Brain microvascular endothelial cell (primary cell): ENCODE results near the gene ZNF837.
"Not testable (repeated sequence)": the region's sequence is repeated elsewhere in the genome, so short reads cannot be mapped to it uniquely, and the experiment has no call there.

Experiments used
- DNase-seq: peaks from one replicate; pipeline ENCODE4 v3.0.0-alpha.2; 2020
- H3K27ac ChIP-seq: fragments of 250-450 bp; sonication (Bioruptor Pico); 2 replicates; pipeline ENCODE4 v1.5.1; 2020; ENCODE audit warnings: mild to moderate bottlenecking, moderate library complexity
- H3K27me3 ChIP-seq: fragments of 250-450 bp; sonication (Bioruptor Pico); replicated peaks from 2 replicates; pipeline ENCODE4 v1.5.1; 2020; ENCODE audit warnings: mild to moderate bottlenecking
- H3K36me3 ChIP-seq: fragments of 250-450 bp; sonication (Bioruptor Pico); replicated peaks from 2 replicates; pipeline ENCODE4 v1.5.1; 2020; ENCODE audit warnings: mild to moderate bottlenecking
- H3K4me3 ChIP-seq: 2 replicates; pipeline ENCODE4 v1.5.1; 2011; ENCODE audit warnings: low read depth, mild to moderate bottlenecking, control low read depth, low read length, moderate library complexity
- in situ Hi-C: cut with HindIII; loops from 2 replicates; pipeline ENCODE4 v1.10.0; 2017; ENCODE audit warnings: low sequenced_read_pairs, low pct_ligation_motif_present
- TF ChIP-seq, protein P1 (sequence below): IDR thresholded peaks from 2 replicates; pipeline ENCODE4 v1.5.1; 2011; ENCODE audit warnings: low read depth, mild to moderate bottlenecking, moderate library complexity, low read length, control low read depth, inconsistent platforms; ENCODE audit errors: missing control alignments

Gene ZNF837

DNA sequence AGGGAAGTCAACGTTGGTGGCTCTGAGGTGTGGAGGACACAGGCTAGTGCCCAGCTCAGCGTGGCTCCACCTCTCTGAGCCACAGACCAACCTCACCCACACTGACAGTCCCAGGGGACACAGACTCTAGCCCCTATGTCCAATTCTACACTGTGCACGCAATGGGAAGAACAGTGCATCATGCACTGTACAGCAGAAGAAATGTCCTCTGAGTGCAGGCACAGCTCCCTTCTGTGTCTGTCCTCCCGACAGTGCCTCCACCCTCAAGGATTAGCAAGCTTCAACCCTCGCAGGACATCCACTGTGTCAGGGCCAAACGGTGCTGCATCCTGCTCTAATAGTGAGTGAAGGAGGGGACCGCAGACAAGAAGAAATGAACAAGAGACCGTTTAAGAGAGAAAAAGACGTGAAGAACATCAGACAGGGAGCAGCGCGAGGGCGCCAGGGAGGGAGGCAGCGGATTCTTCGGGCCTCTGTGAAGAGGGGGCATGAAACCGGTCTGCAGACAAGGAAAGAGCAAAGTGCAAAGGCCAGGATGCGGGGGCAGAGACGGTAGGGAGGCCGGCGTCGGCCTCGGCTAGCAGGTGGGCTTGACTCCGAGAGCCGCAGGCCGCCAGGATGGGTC, 681 bp downstream of the ZNF837 start:
- peak overlapping the region; percentile 67 for H3K27ac ChIP-seq
- DNase-seq = peak; percentile 18
- peak overlapping the region; percentile 77 for H3K4me3 ChIP-seq
- no peaks in the 10 kb centered on the region for H3K27me3 ChIP-seq
- in situ Hi-C loops = no loop called here
- no peaks in the 10 kb centered on the region for H3K36me3 ChIP-seq
- TF ChIP-seq, protein P1, sequence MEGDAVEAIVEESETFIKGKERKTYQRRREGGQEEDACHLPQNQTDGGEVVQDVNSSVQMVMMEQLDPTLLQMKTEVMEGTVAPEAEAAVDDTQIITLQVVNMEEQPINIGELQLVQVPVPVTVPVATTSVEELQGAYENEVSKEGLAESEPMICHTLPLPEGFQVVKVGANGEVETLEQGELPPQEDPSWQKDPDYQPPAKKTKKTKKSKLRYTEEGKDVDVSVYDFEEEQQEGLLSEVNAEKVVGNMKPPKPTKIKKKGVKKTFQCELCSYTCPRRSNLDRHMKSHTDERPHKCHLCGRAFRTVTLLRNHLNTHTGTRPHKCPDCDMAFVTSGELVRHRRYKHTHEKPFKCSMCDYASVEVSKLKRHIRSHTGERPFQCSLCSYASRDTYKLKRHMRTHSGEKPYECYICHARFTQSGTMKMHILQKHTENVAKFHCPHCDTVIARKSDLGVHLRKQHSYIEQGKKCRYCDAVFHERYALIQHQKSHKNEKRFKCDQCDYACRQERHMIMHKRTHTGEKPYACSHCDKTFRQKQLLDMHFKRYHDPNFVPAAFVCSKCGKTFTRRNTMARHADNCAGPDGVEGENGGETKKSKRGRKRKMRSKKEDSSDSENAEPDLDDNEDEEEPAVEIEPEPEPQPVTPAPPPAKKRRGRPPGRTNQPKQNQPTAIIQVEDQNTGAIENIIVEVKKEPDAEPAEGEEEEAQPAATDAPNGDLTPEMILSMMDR = no peak

DNA sequence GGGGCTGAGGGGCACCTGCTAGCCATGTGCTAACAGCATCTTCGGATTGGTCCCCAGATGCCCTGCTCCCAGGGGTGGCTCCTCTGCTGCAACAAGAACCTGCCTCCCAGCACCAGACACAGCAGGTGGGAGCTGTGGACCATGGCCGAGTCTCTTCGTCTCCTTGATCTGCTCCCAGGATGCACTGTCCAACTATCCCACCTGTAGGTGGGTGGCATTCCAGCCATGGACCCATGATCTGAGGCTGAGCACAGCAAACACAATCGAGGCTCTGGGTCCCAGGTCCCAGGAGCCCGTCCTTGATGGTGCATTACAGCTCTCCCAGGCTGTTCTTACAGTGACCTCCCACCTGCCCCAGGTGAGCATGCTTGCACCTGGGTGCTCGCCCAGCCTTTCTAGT, 1.6 kb downstream of the ZNF837 start:
- no peaks in the 10 kb centered on the region for H3K36me3 ChIP-seq
- in situ Hi-C loops = no loop called here
- no peak overlapping the region for H3K27ac ChIP-seq
- TF ChIP-seq, protein P1 = no peak
- H3K27me3 ChIP-seq = no peaks in the 10 kb centered on the region
- no peak overlapping the region for H3K4me3 ChIP-seq
- DNase-seq = no peak

DNA sequence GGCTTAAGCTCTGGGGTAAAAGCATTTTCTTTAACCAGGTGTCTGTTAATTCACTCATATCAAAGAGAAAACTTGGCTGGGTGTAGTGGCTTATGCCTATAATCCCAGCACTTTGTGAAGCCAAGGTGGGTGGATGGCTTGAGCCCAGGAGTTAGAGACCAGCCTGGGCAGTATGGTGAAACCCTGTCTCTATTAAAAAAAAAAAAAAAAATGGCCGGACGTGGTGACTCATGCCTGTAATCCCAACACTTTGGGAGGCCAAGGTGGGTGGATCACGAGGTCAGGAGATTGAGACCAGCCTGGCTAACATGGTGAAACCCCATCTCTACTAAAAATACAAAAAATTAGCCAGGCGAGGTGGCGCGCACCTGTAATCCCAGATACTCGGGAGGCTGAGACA, 4.1 kb downstream of the ZNF837 start:
- H3K36me3 ChIP-seq, H3K27ac ChIP-seq, DNase-seq, in situ Hi-C loops, H3K4me3 ChIP-seq, H3K27me3 ChIP-seq: not testable (repeated sequence)

DNA sequence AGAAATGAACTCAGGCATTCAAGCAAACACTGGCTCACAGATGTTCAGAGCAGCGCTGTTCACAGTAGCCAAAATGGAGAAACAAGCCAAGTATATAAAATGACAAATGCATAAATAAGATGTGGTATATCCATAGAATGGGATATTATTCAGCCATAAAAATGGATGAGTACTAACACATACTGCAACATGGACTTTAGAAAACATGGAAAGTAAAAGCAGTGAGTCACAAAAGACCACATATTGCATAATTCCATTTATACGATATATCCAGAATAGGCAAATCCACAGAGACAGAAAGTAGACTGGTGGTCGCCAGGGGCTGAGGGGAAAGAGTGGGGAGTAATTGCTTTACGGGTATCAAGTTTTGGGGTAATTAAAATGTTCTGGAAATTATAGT, 6.6 kb downstream of the ZNF837 start:
- Histone ChIP-seq H3K4me3 (no peak overlapping the region), H3K36me3 (no peaks in the 10 kb centered on the region), H3K27me3 (no peaks in the 10 kb centered on the region), H3K27ac (no peak overlapping the region)
- in situ Hi-C loops = no loop called here
- TF ChIP-seq, protein P1 = no peak
- DNase-seq = no peak

DNA sequence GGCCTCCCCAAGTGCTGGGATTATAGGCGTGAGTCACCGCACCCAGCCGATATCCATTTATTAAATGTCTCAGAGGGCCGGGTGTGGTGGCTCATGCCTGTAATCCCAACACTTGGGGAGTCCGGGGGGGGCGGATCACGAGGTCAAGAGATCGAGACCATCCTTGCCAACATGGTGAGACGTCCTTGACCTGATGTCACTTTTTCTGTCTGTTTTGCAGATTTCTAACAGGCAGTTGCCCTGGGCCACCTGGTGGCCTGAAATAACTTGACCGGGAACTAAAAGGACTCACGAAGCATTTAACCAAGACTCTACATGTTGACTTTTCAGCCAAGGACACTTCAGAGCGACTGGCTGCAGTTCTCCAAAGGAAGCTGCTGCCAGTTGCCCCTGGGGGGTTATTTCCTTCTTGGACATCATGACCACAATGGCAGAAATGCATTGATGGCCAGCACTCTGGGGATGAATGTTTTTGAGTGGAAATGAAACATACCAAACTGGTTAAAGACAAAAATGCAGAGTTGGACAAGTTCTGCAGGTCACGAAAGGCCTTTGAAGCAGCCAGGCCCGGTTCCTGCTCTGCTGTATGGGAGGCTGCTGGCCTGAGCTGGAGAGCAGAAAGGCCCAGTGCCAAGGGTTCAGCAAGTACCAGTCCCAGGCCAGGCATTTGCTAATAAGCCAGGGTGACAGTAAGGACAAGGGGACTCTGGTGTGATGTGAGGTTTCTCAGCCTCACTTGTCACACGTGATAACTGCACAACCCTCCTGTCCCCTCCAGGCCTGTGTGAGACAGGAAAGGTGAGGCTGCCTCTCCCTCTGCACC, 8.3 kb downstream of the ZNF837 start:
- Histone ChIP-seq H3K4me3 (no peak overlapping the region), H3K36me3 (no peaks in the 10 kb centered on the region)
- TF ChIP-seq, protein P1 = peak; percentile 42

DNA sequence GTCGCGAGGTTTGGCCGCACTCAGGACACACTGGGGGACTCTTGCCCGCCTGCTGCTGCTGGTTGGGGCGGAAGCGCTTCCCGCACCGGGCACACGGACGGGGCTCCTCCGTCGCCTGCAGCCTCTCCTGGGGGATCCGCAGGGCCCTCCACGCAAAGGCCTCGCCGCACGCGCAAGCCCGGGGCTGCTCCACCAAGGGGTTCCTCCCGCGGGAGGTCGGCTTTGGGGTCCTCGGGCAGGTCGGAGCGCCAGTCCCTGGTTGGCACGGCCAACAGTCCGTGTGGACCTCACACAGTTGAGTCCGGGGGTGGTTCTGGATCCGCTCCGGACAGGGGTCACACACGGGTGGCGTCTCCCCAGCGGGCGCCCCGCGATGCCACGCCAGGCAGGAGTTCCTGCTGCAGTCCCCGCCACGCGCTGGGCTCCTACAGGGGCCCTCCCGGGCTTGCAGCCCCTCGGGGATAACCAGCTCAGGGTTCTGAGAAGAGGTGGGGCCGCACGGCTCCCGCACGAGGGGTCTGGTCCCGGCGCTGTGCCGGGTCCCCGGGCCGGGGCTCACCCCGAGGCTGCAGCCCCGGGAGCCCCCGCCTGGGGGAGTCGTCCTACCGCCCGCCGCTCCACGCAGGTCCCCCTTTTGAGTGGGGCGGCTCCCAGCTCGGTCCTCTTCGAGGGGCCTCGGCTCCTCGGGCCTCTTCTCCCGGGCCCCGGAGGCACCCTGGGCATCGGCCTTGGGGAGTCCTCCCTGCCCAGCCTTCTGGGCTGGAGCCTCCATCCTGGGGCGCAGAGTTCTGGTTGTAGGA, 12.1 kb downstream of the ZNF837 start:
- H3K27ac ChIP-seq = no peak overlapping the region
- no peaks in the 10 kb centered on the region for H3K36me3 ChIP-seq
- in situ Hi-C loops = no loop called here
- H3K4me3 ChIP-seq = no peak overlapping the region
- DNase-seq = no peak
- H3K27me3 ChIP-seq = no peaks in the 10 kb centered on the region
- TF ChIP-seq, protein P1 = no peak

More for the DNA sequence above, 8.3 kb downstream of the ZNF837 start:
- DNase-seq = no peak
- no peaks in the 10 kb centered on the region for H3K27me3 ChIP-seq
- H3K27ac ChIP-seq = no peak overlapping the region
- in situ Hi-C loops = no loop called here
